ENCODE results near the gene MYB.

MYB gene

GRCh38 chr6:135209803-135210202, 28.7 kb downstream of the MYB start:
- Histone ChIP-seq H3K9me3 (ENCODE audit: control insufficient read depth, insufficient read depth, low read length) (no peaks in the 10 kb centered on the region), H3K4me3 (ENCODE audit: low read depth, low read length) (no peak overlapping the region), H3K36me3 (ENCODE audit: control insufficient read depth, insufficient read depth, low read length) (peaks cover 41% of the 10 kb centered on the region), H3K27me3 (ENCODE audit: control insufficient read depth, insufficient read depth, low read length) (no peaks in the 10 kb centered on the region), H3K9ac (ENCODE audit: low read depth, low read length) (no peak overlapping the region), H3K27ac (ENCODE audit: low read depth, low read length) (no peak overlapping the region), H3K4me1 (ENCODE audit: control insufficient read depth, insufficient read depth, low read length) (peaks cover 3% of the 10 kb centered on the region; the same call in 1 of the 2 replicates)

- Histone ChIP-seq H3K4me1 (ENCODE audit: control insufficient read depth, insufficient read depth, low read length) (peaks cover 6% of the 10 kb centered on the region; the same call in 1 of the 2 replicates), H3K9ac (ENCODE audit: low read depth, low read length) (no peak overlapping the region), H3K36me3 (ENCODE audit: control insufficient read depth, insufficient read depth, low read length) (peaks cover 32% of the 10 kb centered on the region), H3K9me3 (ENCODE audit: control insufficient read depth, insufficient read depth, low read length) (no peaks in the 10 kb centered on the region), H3K27me3 (ENCODE audit: control insufficient read depth, insufficient read depth, low read length) (no peaks in the 10 kb centered on the region), H3K4me3 (ENCODE audit: low read depth, low read length) (no peak overlapping the region), H3K27ac (ENCODE audit: low read depth, low read length) (no peak overlapping the region)
Measured at GRCh38 chr6:135210632-135211305, 29.7 kb downstream of the MYB start.

- H3K9me3 ChIP-seq (ENCODE audit: control insufficient read depth, insufficient read depth, low read length) = no peaks in the 10 kb centered on the region
- no peak overlapping the region for H3K27ac ChIP-seq (ENCODE audit: low read depth, low read length)
- peaks cover 32% of the 10 kb centered on the region for H3K36me3 ChIP-seq (ENCODE audit: control insufficient read depth, insufficient read depth, low read length)
- H3K9ac ChIP-seq (ENCODE audit: low read depth, low read length) = no peak overlapping the region
- H3K27me3 ChIP-seq (ENCODE audit: control insufficient read depth, insufficient read depth, low read length) = no peaks in the 10 kb centered on the region
- no peak overlapping the region for H3K4me3 ChIP-seq (ENCODE audit: low read depth, low read length)
- H3K4me1 ChIP-seq (ENCODE audit: control insufficient read depth, insufficient read depth, low read length) = peaks cover 6% of the 10 kb centered on the region; the same call in 1 of the 2 replicates
Measured at GRCh38 chr6:135211306-135211702, 30.2 kb downstream of the MYB start.

GRCh38 chr6:135212020-135212806, 31.1 kb downstream of the MYB start:
- Histone ChIP-seq H3K36me3 (ENCODE audit: control insufficient read depth, insufficient read depth, low read length) (peaks cover 24% of the 10 kb centered on the region), H3K27ac (ENCODE audit: low read depth, low read length) (no peak overlapping the region), H3K4me3 (ENCODE audit: low read depth, low read length) (no peak overlapping the region), H3K27me3 (ENCODE audit: control insufficient read depth, insufficient read depth, low read length) (no peaks in the 10 kb centered on the region), H3K9ac (ENCODE audit: low read depth, low read length) (no peak overlapping the region), H3K4me1 (ENCODE audit: control insufficient read depth, insufficient read depth, low read length) (peaks cover 6% of the 10 kb centered on the region; the same call in 1 of the 2 replicates), H3K9me3 (ENCODE audit: control insufficient read depth, insufficient read depth, low read length) (no peaks in the 10 kb centered on the region)

GRCh38 chr6:135212935-135213334, 31.8 kb downstream of the MYB start:
- Histone ChIP-seq H3K36me3 (ENCODE audit: control insufficient read depth, insufficient read depth, low read length) (peaks cover 26% of the 10 kb centered on the region), H3K27ac (ENCODE audit: low read depth, low read length) (no peak overlapping the region), H3K9ac (ENCODE audit: low read depth, low read length) (no peak overlapping the region), H3K27me3 (ENCODE audit: control insufficient read depth, insufficient read depth, low read length) (no peaks in the 10 kb centered on the region), H3K4me1 (ENCODE audit: control insufficient read depth, insufficient read depth, low read length) (peaks cover 6% of the 10 kb centered on the region; the same call in 1 of the 2 replicates), H3K4me3 (ENCODE audit: low read depth, low read length) (no peak overlapping the region), H3K9me3 (ENCODE audit: control insufficient read depth, insufficient read depth, low read length) (no peaks in the 10 kb centered on the region)

GRCh38 chr6:135213616-135214015, 32.5 kb downstream of the MYB start:
- no peak overlapping the region for H3K4me3 ChIP-seq (ENCODE audit: low read depth, low read length)
- H3K27ac ChIP-seq (ENCODE audit: low read depth, low read length) = no peak overlapping the region
- no peaks in the 10 kb centered on the region for H3K9me3 ChIP-seq (ENCODE audit: control insufficient read depth, insufficient read depth, low read length)
- peaks cover 6% of the 10 kb centered on the region; the same call in 1 of the 2 replicates for H3K4me1 ChIP-seq (ENCODE audit: control insufficient read depth, insufficient read depth, low read length)
- H3K9ac ChIP-seq (ENCODE audit: low read depth, low read length) = no peak overlapping the region
- H3K36me3 ChIP-seq (ENCODE audit: control insufficient read depth, insufficient read depth, low read length) = peaks cover 24% of the 10 kb centered on the region
- H3K27me3 ChIP-seq (ENCODE audit: control insufficient read depth, insufficient read depth, low read length) = no peaks in the 10 kb centered on the region

- Histone ChIP-seq H3K36me3 (ENCODE audit: control insufficient read depth, insufficient read depth, low read length) (peaks cover 31% of the 10 kb centered on the region), H3K27ac (ENCODE audit: low read depth, low read length) (no peak overlapping the region), H3K9me3 (ENCODE audit: control insufficient read depth, insufficient read depth, low read length) (no peaks in the 10 kb centered on the region), H3K27me3 (ENCODE audit: control insufficient read depth, insufficient read depth, low read length) (no peaks in the 10 kb centered on the region), H3K4me3 (ENCODE audit: low read depth, low read length) (no peak overlapping the region), H3K4me1 (ENCODE audit: control insufficient read depth, insufficient read depth, low read length) (peaks cover 3% of the 10 kb centered on the region; the same call in 1 of the 2 replicates), H3K9ac (ENCODE audit: low read depth, low read length) (no peak overlapping the region)
Measured at GRCh38 chr6:135215160-135215559, 34.1 kb downstream of the MYB start.

GRCh38 chr6:135215563-135215962, 34.5 kb downstream of the MYB start:
- no peak overlapping the region for H3K27ac ChIP-seq (ENCODE audit: low read depth, low read length)

GRCh38 chr6:135217663-135218062, 36.6 kb downstream of the MYB start:
- H3K4me3 ChIP-seq (ENCODE audit: low read depth, low read length) = no peak overlapping the region
- no peak overlapping the region for H3K27ac ChIP-seq (ENCODE audit: low read depth, low read length)
- peaks cover 3% of the 10 kb centered on the region; the same call in 1 of the 2 replicates for H3K4me1 ChIP-seq (ENCODE audit: control insufficient read depth, insufficient read depth, low read length)
- peaks cover 21% of the 10 kb centered on the region for H3K36me3 ChIP-seq (ENCODE audit: control insufficient read depth, insufficient read depth, low read length)
- H3K9me3 ChIP-seq (ENCODE audit: control insufficient read depth, insufficient read depth, low read length) = no peaks in the 10 kb centered on the region
- H3K27me3 ChIP-seq (ENCODE audit: control insufficient read depth, insufficient read depth, low read length) = no peaks in the 10 kb centered on the region
- no peak overlapping the region for H3K9ac ChIP-seq (ENCODE audit: low read depth, low read length)

More at GRCh38 chr6:135215563-135215962, 34.5 kb downstream of the MYB start:
- Histone ChIP-seq H3K9ac (ENCODE audit: low read depth, low read length) (no peak overlapping the region), H3K36me3 (ENCODE audit: control insufficient read depth, insufficient read depth, low read length) (peaks cover 31% of the 10 kb centered on the region), H3K27me3 (ENCODE audit: control insufficient read depth, insufficient read depth, low read length) (no peaks in the 10 kb centered on the region), H3K4me1 (ENCODE audit: control insufficient read depth, insufficient read depth, low read length) (peaks cover 3% of the 10 kb centered on the region; the same call in 1 of the 2 replicates), H3K9me3 (ENCODE audit: control insufficient read depth, insufficient read depth, low read length) (no peaks in the 10 kb centered on the region), H3K4me3 (ENCODE audit: low read depth, low read length) (no peak overlapping the region)

GRCh38 chr6:135219346-135219745, 38.2 kb downstream of the MYB start:
- Histone ChIP-seq H3K27ac (ENCODE audit: low read depth, low read length) (no peak overlapping the region), H3K9ac (ENCODE audit: low read depth, low read length) (no peak overlapping the region), H3K27me3 (ENCODE audit: control insufficient read depth, insufficient read depth, low read length) (no peaks in the 10 kb centered on the region), H3K36me3 (ENCODE audit: control insufficient read depth, insufficient read depth, low read length) (peaks cover 18% of the 10 kb centered on the region), H3K4me1 (ENCODE audit: control insufficient read depth, insufficient read depth, low read length) (peaks cover 3% of the 10 kb centered on the region; the same call in 1 of the 2 replicates), H3K9me3 (ENCODE audit: control insufficient read depth, insufficient read depth, low read length) (no peaks in the 10 kb centered on the region), H3K4me3 (ENCODE audit: low read depth, low read length) (no peak overlapping the region)

- no peaks in the 10 kb centered on the region for H3K9me3 ChIP-seq (ENCODE audit: control insufficient read depth, insufficient read depth, low read length)
- peaks cover 5% of the 10 kb centered on the region for H3K4me1 ChIP-seq (ENCODE audit: control insufficient read depth, insufficient read depth, low read length)
- no peak overlapping the region for H3K9ac ChIP-seq (ENCODE audit: low read depth, low read length)
- no peak overlapping the region for H3K4me3 ChIP-seq (ENCODE audit: low read depth, low read length)
- H3K27me3 ChIP-seq (ENCODE audit: control insufficient read depth, insufficient read depth, low read length) = no peaks in the 10 kb centered on the region
- H3K36me3 ChIP-seq (ENCODE audit: control insufficient read depth, insufficient read depth, low read length) = peaks cover 18% of the 10 kb centered on the region
- no peak overlapping the region for H3K27ac ChIP-seq (ENCODE audit: low read depth, low read length)
Measured at GRCh38 chr6:135221042-135221441, 39.9 kb downstream of the MYB start.

Measured in HUES48 (cell line).